HepG2 (cell line): ENCODE data around the gene ATP23. TPM values are rescaled to one million over a fixed set of nuclear protein-coding genes. Genes with fewer than 3 reads are reported as not detected.

Experiments
- ATAC-seq: fragments of 200-7000 bp; cut with Tn5 transposase; 3 replicates; pipeline ENCODE4 v1.9.1; 2020; ENCODE audit warnings: mild to moderate bottlenecking, moderate library complexity
- BruUV-seq: library from RNA; stranded (reverse); fragments of 400-500 nt; replicated peaks from 2 replicates; lab custom pipeline; 2021; lab: Mats Ljungman, UMichigan
- CTCF ChIA-PET: fragments of 300-600 bp; formaldehyde crosslinking; extraction: SDS; loops from one replicate; lab custom pipeline; 2021; ENCODE audit warnings: low total read pairs, inconsistent platforms, low intra/inter-chr PET ratio; lab: Yijun Ruan, JAX
- POLR2A ChIA-PET: fragments of 350-600 bp; sonication (Branson Sonifier 250); formaldehyde crosslinking; loops from one replicate; lab custom pipeline; 2020; ENCODE audit warnings: antibody characterized with exemption, inconsistent platforms; lab: Yijun Ruan, JAX
- DNase-seq: peaks from one replicate; pipeline ENCODE4 v3.0.0-alpha.2; 2015; ENCODE audit warnings: low spot score
- FAIRE-seq: peaks from 3 replicates; lab custom pipeline; 2011; peaks lifted over from hg19 to GRCh38; lab: Jason Lieb, UNC
- H2AFZ ChIP-seq: one replicate; pipeline ENCODE4 v1.6.1; 2011; ENCODE audit warnings: low read length, inconsistent platforms
- H3K27ac ChIP-seq: fragments of 300-600 bp; 3 replicates; pipeline ENCODE4 v1.8.0; 2011; ENCODE audit warnings: mixed run types, mild to moderate bottlenecking, mixed read lengths, low read length, inconsistent platforms; ENCODE audit not compliant: insufficient read depth; ENCODE audit errors: extremely low read length
- H3K27me3 ChIP-seq, 2 experiments: fragments of 200-600 bp in 1 of 2; 2 replicates in 1 of 2; 3 replicates in 1 of 2; pipeline versions ENCODE4 v1.6.0 to v1.8.0; 2011; ENCODE audit warnings: low read length in 2 of 2, mild to moderate bottlenecking in 2 of 2, moderate library complexity in 2 of 2, inconsistent platforms in 1 of 2; ENCODE audit not compliant: insufficient read depth in 2 of 2, control insufficient read depth in 1 of 2
- H3K36me3 ChIP-seq, 2 experiments: fragments of 200-600 bp in 1 of 2; replicated peaks in 1 of 2; 2 replicates in 1 of 2; 3 replicates in 1 of 2; pipeline versions ENCODE4 v1.5.1 to v1.8.0; 2011; ENCODE audit warnings: low read length in 2 of 2, inconsistent platforms in 1 of 2; ENCODE audit not compliant: insufficient read depth in 2 of 2, control insufficient read depth in 1 of 2
- H3K4me1 ChIP-seq: 2 replicates; pipeline ENCODE4 v1.5.1; 2012; ENCODE audit warnings: low read length, inconsistent platforms; ENCODE audit not compliant: insufficient read depth
- H3K4me2 ChIP-seq: 2 replicates; pipeline ENCODE4 v1.6.0; 2011; ENCODE audit warnings: low read depth, low read length, inconsistent platforms
- H3K4me3 ChIP-seq, 3 experiments: fragments of 200-600 bp in 1 of 3; sonication (generic), shearing (Covaris generic) in 1 of 3; replicated peaks in 1 of 3; 2 replicates each; pipeline ENCODE4 v1.5.1; 2011 to 2016; ENCODE audit warnings: low read length in 3 of 3, inconsistent platforms in 2 of 3, low read depth in 2 of 3, mild to moderate bottlenecking in 2 of 3, control low read depth in 1 of 3, mixed read lengths in 1 of 3; ENCODE audit not compliant: insufficient read depth in 1 of 3
- H3K79me2 ChIP-seq: one replicate; pipeline ENCODE4 v1.6.1; 2011; ENCODE audit warnings: low read length, inconsistent platforms; ENCODE audit not compliant: insufficient read depth
- H3K9ac ChIP-seq: 2 replicates; pipeline ENCODE4 v1.6.0; 2011; ENCODE audit warnings: mild to moderate bottlenecking, low read depth, low read length, inconsistent platforms; ENCODE audit not compliant: insufficient read depth
- H3K9me3 ChIP-seq: 2 replicates; pipeline ENCODE4 v1.5.1; 2012; ENCODE audit warnings: mild to moderate bottlenecking, low read length
- H4K20me1 ChIP-seq: 2 replicates; pipeline ENCODE4 v1.6.0; 2011; ENCODE audit warnings: inconsistent platforms, mild to moderate bottlenecking, low read length, moderate library complexity; ENCODE audit not compliant: insufficient read depth
- ARNTL ChIP-seq: sonication (generic); formaldehyde crosslinking; IDR thresholded peaks from 2 replicates; pipeline ENCODE4 v1.4.0; 2020; ENCODE audit warnings: mild to moderate bottlenecking, missing genetic modification reagents
- MYNN ChIP-seq: sonication (generic); formaldehyde crosslinking; IDR thresholded peaks from 2 replicates; pipeline ENCODE4 v1.4.0; 2020; ENCODE audit warnings: mild to moderate bottlenecking, low read depth, missing genetic modification reagents
- SP1 ChIP-seq, 2 experiments: fragments of 450-650 bp in 1 of 2; sonication (generic) in 1 of 2; formaldehyde crosslinking in 1 of 2; IDR thresholded peaks; 2 replicates each; pipeline versions ENCODE4 v1.4.0 to v1.6.1; 2016 to 2020; ENCODE audit warnings: missing genetic modification reagents in 1 of 2
- XRCC5 ChIP-seq: fragments of 200-400 bp; formaldehyde crosslinking; optimal IDR thresholded peaks from 2 replicates; pipeline ENCODE3; 2017; ENCODE audit warnings: mild to moderate bottlenecking, low read length
- ZBED4 ChIP-seq: sonication (generic); formaldehyde crosslinking; IDR thresholded peaks from 2 replicates; pipeline ENCODE4 v1.4.0; 2020; ENCODE audit warnings: missing genetic modification reagents, borderline replicate concordance
- ZBTB14 ChIP-seq: sonication (generic); formaldehyde crosslinking; IDR thresholded peaks from 2 replicates; pipeline ENCODE4 v1.4.0; 2020; ENCODE audit warnings: missing genetic modification reagents
- ZBTB39 ChIP-seq: sonication (generic); formaldehyde crosslinking; IDR thresholded peaks from 2 replicates; pipeline ENCODE4 v1.5.0; 2020; ENCODE audit warnings: missing genetic modification reagents
- ZFP41 ChIP-seq: sonication (generic); formaldehyde crosslinking; IDR thresholded peaks from 2 replicates; pipeline ENCODE4 v1.4.0; 2020; ENCODE audit warnings: mild to moderate bottlenecking, missing genetic modification reagents, borderline replicate concordance
- ZIK1 ChIP-seq: sonication (generic); formaldehyde crosslinking; IDR thresholded peaks from 2 replicates; pipeline ENCODE4 v1.5.0; 2020; ENCODE audit warnings: mild to moderate bottlenecking, low read depth, missing genetic modification reagents, borderline replicate concordance
- ZKSCAN5 ChIP-seq: sonication (generic); formaldehyde crosslinking; IDR thresholded peaks from 2 replicates; pipeline ENCODE4 v1.5.1; 2020; ENCODE audit warnings: mild to moderate bottlenecking, missing genetic modification reagents
- ZNF17 ChIP-seq: sonication (generic); formaldehyde crosslinking; IDR thresholded peaks from 2 replicates; pipeline ENCODE4 v1.5.0; 2020; ENCODE audit warnings: mild to moderate bottlenecking, missing genetic modification reagents
- ZNF232 ChIP-seq: sonication (generic); formaldehyde crosslinking; IDR thresholded peaks from 2 replicates; pipeline ENCODE4 v1.4.0; 2020; ENCODE audit warnings: missing genetic modification reagents, borderline replicate concordance
- ZNF558 ChIP-seq: sonication (generic); formaldehyde crosslinking; IDR thresholded peaks from 2 replicates; pipeline ENCODE4 v1.9.0; 2022; ENCODE audit warnings: mild to moderate bottlenecking, missing genetic modification reagents, borderline replicate concordance
- ZNF766 ChIP-seq: sonication (generic); formaldehyde crosslinking; IDR thresholded peaks from 2 replicates; pipeline ENCODE4 v1.5.0; 2020; ENCODE audit warnings: missing genetic modification reagents, borderline replicate concordance
- ZNF788 ChIP-seq: sonication (generic); formaldehyde crosslinking; IDR thresholded peaks from 2 replicates; pipeline ENCODE4 v1.5.0; 2020; ENCODE audit warnings: mild to moderate bottlenecking, missing genetic modification reagents, borderline replicate concordance
- WGBS: methylation state at CpG from one replicate; pipeline ENCODE4 v1.1.6; 2017; ENCODE audit warnings: low lambda C conversion rate; 5-methylcytosine and 5-hydroxymethylcytosine counted together
- in situ Hi-C: cut with HindIII; loops from 2 replicates; pipeline ENCODE4 v1.10.0; 2017; ENCODE audit warnings: low pct_unique_long_range_greater_than_20kb; ENCODE audit not compliant: extremely low pct_ligation_motif_present
- intact Hi-C: fragments of 100-400 bp; cut with micrococcal nuclease; formaldehyde crosslinking; loops from one replicate; pipeline ENCODE4 v1.10.0; 2022; ENCODE audit not compliant: unreplicated experiment
- polyA plus RNA-seq, 8 experiments: library from polyadenylated mRNA; depleted of rRNA in 3 of 8; stranded (reverse) in 7 of 8; unstranded in 1 of 8; fragments of >200 nt; fragmentation: Illumina TruSeq in 4 of 8; extraction: Trizol in 4 of 8; gene quantifications; 2 replicates each; pipeline versions ENCODE4 v1.2.1 to v1.2.3, GENCODE V29; 2011 to 2016; ENCODE audit warnings: low read depth in 4 of 8, missing spikeins in 1 of 8, mixed read lengths in 1 of 8; ENCODE audit not compliant: insufficient read depth in 1 of 8
- total RNA-seq, 5 experiments: library from RNA; depleted of rRNA; stranded (reverse); fragments of >200 nt; fragmentation: Illumina TruSeq; extraction: Trizol; gene quantifications; 2 replicates each; pipeline ENCODE4 v1.2.3, GENCODE V29; 2016; ENCODE audit warnings: low read depth in 1 of 5

ATP23 gene
- total and polyA plus RNA-seq, 2 of the 13 experiments (the other 11 are each of a cell fraction or from before 2014, with no cell fraction given), result 12.1 to 14.7 TPM

- Histone ChIP-seq H3K4me1 (peaks cover 26% of the 10 kb centered on the region), H3K27me3 (peaks cover 0 to 30% of the 10 kb centered on the region in 2 experiments; a peak in 4 of 5 replicates), H3K4me2 (peak overlapping the region; percentile 54), H3K36me3 (no peaks in the 10 kb centered on the region), H3K79me2 (no peaks in the 10 kb centered on the region), H3K9ac (no peak overlapping the region), H3K4me3 (peak overlapping the region in 1 of 3 experiments; percentile 9; a peak in 2 of 6 replicates), H3K9me3 (no peaks in the 10 kb centered on the region), H4K20me1 (no peaks in the 10 kb centered on the region), H2AFZ (no peak overlapping the region), H3K27ac (no peak overlapping the region)
- no TSS peak for BruUV-seq
- DNase-seq (peak; percentile 82), FAIRE-seq (peak; percentile 95), ATAC-seq (peak; percentile 89)
- intact Hi-C loops (loop anchor here (1.0 kb wide), 3 partner anchors 74 to 124 kb away; no protein-coding TSS in a partner anchor), in situ Hi-C loops (no loop called here)
- POLR2A ChIA-PET, result interaction anchor here (1.1 kb wide), 1 partner anchor 58 kb away, joined by 3 read pairs; the partner anchor contains the start of gene CTDSP2
- CTCF ChIA-PET, result interaction anchor here (0.7 to 5.3 kb wide), 19 partner anchors 8 to 149 kb away, joined by 3 to 165 read pairs (median 5); partner anchors contain the start of genes CTDSP2 and TSFM
- 32% methylated on average over 25 of the region's 26 CpGs for WGBS
- TF ChIP-seq ZKSCAN5 (CRISPR knock-in tag) (no peak), ZNF232 (no peak), ZNF17 (CRISPR knock-in tag) (no peak), ZNF788 (CRISPR knock-in tag) (peak; percentile 59; the same call in 1 of the 2 replicates), ZFP41 (CRISPR knock-in tag) (no peak), ZBTB14 (CRISPR knock-in tag) (no peak), ZIK1 (CRISPR knock-in tag) (no peak), ZBTB39 (CRISPR knock-in tag) (no peak), SP1 (IDR thresholded peaks at IDR 0.05) (no peak), SP1 (CRISPR knock-in tag; IDR thresholded peaks at IDR 0.05) (no peak), ZBED4 (CRISPR knock-in tag) (no peak), ZNF558 (no peak), MYNN (no peak), XRCC5 (peak; percentile 91), ARNTL (CRISPR knock-in tag) (no peak), ZNF766 (CRISPR knock-in tag) (0 out of 2 replicates have a peak, but pooled peaks have one; percentile 35)
Measured at GRCh38 chr12:57904848-57905811, 36.2 kb upstream of the ATP23 start.
